Ramos (cell line): ENCODE data around the gene CDK5.

Experiments
- in situ Hi-C: fragments of 300-500 bp; cut with MboI; formaldehyde crosslinking; loops from one replicate; pipeline ENCODE4 v1.14.3; 2022; ENCODE audit warnings: low sequenced_read_pairs; ENCODE audit not compliant: unreplicated experiment

The CDK5 gene

DNA sequence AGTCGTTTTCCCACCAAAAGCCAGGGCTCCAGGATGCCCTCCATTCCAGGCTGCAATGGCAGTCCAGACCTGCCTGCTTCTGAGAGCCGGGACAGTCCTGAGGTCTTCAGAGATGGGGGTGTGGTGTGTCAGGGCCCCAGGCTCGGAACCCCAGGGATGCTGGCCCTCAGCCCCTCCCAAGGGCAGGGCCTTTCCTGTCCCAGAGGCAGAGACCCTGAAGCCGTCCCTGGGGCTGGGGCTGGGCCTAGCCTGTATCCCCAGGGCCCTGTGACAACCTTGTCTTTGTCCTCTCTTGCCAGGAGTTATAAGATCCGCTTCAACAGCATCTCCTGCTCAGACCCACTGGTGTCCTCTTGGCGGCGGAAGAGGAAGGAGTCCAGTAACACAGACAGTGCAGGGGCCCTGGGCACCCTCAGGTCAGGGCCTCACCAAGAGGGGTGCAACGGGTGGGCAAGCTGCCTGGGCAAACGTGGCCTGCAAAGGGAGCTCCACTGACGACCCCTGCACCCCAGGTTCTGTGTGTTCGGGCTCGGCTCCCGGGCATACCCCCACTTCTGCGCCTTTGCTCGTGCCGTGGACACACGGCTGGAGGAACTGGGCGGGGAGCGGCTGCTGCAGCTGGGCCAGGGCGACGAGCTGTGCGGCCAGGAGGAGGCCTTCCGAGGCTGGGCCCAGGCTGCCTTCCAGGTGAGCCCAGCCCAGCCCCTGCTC lies 51.0 kb downstream of the CDK5 start:
- in situ Hi-C loops = no loop called here

DNA sequence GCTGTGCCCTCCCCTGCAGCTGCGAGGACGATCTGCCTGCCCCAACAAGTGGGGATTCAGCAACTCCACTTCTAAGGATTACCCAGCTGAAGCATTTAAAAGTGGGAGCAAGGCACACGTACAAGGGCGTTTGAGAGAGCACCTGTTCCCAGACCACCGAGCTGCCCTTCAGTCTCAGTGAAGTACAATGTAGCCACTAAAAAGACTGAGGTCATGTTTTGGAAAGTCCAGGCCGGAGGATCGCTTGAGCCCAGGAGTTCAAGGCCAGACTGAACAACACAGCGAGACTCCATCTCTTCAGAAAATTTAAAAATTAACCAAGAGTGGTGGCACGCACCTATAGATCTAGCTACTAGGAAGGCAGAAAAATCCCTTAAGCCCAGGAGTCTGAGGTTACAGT lies 52.1 kb downstream of the CDK5 start:
- in situ Hi-C loops = no loop called here
